Activated CD8-positive, alpha-beta memory T cell treated with anti-CD3 and anti-CD28 coated beads for 1 hour (primary cell): ENCODE measurements around the gene ROPN1B.

Experiments used
- DNase-seq, 2 donors: peaks; one replicate each; pipeline ENCODE4 v3.0.0-alpha.2; 2020; ENCODE audit warnings: low read depth in 1 of 2; ENCODE audit errors: extremely low read depth in 1 of 2

The ROPN1B gene

DNA sequence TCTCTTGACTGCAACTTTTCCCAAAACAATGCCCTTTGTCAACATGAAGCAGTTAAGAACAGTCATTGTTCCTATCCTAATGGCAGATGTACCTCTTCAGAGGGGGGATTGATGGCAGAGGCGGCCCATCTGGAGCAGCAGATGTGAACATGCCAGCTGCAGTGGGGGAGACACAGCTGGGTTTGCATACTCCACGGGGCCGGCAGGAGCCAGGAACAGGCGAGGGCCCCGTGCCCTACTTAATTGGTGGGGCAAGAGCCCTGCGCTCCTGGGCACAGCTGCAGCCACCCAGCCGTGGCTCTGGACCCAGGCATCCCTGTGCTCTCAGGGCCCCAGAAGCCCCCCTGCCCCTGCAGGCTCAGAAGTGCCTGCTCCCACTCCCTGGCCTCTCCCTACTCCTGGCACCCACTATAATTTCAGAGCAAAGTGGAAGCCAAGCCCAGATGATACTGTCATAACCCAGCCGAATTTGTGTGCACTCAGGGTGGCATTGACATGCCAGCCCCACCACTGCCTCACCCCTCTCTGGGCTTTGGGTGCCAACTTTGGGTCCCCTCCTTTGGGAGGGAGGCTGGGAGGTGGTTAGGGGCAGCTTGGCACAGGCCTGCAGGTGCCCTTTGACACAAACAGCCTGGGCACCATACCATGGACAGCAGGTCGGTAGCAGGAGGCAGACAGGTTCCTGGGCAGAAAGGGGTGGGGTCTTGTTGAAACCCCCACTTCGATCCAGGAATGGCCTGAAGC is 34.6 kb downstream of the ROPN1B start:
- no peak for DNase-seq

DNA sequence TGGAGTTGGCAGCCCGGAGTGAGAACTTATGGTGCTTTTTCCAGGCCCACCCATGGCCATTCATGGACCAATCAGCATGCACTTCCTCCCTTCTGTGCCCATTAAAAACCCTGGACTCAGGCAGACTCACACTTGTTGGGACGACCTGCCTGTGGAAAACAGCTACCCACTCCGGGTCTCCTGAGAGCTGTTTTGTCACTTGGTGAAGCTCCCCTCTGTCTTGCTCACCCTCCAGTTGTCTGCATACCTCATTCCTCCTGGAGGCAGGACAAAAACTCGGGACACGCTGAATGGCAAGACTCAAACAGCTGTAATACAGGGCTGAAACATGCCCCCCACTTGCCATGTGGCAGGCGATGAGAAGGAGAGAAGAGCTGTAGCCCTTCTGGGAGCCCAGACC is 35.2 kb downstream of the ROPN1B start:
- DNase-seq, result no peak

DNA sequence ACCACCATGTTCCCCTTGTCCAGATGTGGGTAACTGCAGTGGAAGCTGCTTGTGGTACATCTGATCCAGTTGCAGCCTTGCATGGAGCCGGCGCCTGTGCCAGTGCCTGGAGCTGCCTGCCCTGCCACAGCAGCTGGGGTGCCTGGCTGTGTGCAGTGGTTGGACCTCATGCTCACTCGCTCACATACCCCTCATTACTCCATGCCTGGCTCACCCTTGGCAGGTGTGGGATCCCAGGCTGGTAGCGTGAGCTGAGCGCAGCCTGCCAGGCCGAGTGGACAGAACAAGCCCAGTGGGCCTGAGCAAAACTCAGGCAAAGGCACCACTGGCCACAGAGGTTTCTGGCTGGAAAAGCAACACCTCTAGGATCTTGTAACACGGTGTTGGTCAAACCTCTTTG is 35.7 kb downstream of the ROPN1B start:
- DNase-seq, result no peak

DNA sequence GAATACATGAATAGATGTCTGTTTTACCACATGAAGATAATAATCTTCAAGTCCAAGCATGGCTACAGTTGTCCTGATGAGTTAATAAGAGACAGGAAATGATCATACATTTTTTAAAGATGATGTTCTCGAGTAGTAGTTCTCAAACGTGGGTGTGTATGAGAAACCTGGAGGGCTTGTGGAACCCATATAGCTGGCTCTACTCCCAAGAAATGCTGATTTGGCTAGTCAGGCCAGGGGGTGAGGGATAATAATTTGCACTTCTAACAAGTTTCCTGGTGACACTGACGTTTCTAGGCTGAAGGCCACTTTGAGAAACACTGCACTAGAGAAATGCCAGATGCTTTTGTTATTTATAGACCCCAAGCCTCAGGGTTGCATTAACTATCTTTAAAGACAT is 37.0 kb downstream of the ROPN1B start:
- DNase-seq, result no peak

DNA sequence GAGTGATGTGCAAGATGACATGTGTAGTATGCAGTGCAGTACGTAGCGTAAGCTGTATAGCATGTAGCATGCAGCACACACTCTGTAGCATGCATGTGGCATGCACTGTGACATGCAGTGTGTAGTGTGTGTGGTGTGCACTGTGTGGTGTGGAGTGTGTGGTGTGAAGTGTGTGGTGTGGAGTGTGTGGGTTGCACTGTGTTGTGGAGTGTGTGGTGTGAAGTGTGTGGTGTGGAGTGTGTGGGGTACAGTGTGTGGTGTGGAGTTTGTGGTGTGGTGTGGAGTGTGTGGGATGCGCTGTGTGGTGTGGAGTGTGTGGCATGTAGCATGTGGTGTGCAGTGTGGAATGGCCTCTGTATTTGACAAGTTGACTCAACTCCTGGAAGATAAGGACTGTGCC is 39.2 kb downstream of the ROPN1B start:
- DNase-seq, result no peak

DNA sequence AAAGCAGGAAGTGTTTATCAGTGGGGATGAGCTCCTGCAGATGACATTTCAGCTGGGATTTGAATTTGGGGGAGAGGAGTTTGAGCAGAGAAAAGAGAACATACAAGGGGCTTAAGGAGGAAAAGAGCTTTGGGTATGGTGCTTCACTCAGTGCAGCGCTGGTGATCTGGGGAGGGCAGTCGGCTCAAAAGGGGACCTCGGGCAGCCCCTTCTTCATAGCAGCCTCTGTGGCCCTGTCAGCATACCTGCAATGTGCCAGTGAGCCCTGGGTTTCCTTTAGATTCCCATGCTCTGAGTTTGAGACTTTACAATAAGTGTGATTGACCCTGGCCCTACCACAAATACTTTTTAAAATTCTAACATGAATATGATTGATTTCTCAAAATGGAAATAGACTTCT is 40.2 kb downstream of the ROPN1B start:
- no peak for DNase-seq

DNA sequence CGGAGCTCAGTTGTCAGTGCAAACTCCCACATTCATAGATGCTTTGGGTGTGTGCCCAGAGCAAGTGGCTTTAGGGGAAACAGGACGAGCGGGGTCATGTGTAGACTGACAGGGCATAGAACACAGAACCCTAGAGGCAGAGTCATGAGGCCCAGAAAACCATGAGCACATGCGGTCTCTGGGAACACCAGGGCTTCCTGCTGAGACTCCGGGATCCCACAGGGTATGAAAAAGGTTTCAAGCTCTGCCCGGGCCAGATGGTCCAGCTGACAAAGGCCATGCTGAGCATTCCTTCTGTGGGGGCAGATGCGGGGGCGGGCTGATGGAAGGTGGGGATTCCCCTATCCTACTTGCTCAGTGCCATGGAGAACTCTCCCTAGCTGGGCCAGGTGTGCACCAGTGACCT is 44.8 kb downstream of the ROPN1B start:
- no peak for DNase-seq

DNA sequence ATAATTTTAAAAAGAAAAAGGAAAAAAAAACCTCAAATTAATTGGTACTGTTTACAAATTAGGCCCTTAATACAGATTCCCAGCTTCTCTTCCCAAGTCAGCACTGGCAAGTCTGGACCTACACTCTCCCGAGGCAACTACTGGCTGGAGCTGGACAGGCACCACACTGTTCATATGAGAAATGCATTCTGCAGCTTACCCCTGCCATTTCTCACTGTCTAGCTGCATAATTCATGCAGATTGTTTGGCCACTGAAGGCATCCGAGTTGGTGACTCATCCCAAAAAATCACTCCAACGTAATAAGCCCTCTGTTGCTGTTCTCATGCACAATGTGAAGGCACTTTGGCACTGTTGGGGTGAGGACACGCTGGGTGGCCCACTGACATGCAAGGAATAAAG is 45.3 kb downstream of the ROPN1B start:
- no peak for DNase-seq

DNA sequence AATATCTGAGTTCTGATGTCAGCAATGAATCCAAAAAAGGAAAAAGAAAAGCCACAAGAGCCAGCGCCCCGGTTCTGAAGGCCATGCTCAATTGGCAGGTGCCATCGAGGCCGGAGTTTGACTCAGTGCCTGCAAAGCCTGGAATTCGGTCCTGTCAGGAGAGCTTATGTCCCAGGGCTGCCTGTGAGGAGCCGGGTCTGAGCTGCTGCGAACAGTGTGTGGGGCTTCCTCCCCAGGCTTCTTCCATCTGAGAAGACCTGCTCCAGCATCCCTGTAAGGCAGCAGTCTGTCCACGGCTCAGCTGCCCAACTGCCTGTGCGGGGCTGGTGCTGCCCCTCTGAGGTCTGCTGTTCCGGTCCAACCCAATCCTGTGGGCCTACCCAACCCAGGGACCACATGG is 46.1 kb downstream of the ROPN1B start:
- DNase-seq, result no peak

DNA sequence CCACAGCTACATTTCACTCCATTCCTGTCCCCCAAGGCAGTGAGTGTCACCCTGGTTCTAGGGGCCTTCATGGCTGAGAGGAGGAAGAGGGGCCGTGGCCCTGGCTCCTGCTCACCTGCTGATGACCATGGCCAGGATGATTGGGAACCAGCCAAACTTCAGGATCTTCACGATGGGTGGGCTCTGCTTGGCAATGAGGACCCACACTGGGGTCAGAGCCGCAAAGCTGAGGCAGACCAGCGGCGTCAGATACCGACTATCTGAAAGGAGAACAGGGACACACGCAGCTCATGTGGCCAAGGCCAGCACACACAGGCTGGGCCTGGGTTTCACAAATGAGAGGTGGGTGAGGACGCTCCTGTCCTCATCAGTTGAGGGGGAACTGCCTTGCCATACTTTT is 47.6 kb downstream of the ROPN1B start:
- no peak for DNase-seq

DNA sequence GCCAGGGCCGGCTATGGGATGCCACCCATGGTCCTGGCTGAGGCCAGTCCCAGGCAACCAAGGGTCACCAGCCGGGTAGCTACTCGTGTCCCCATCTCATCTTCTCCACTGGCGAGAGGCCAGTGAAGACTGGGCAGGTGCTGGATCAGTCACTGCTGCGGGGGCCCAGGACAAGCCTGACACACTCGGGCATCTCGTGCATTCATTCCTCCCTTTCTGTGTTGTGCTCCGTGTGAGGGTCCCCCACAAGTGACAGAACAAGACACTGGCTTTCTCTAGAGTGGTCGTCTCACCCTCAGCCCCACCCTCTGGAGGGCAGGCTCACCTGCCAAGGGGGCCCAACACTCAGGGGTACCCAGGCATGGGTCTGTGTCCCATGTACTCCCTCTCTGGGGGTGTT is 48.4 kb downstream of the ROPN1B start:
- DNase-seq, result no peak

DNA sequence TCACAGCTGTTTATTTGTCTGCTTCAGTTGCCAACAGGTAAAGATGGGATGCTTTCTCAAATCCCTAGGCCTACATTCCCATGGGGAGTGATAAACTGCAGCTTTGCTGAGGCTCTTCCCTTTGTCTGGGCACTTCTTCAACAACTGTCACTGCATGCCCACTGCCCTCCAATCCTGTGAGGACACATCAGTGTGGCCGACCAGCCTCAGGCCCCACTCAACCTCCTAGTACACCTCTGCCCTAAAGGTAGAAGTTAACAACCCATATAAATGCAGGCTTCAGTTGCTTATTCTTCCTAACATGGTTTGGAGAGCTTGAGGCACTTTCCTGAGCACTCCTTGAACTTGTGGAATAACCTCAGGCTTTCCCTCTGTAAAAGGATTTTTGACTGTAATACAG is 49.6 kb downstream of the ROPN1B start:
- no peak for DNase-seq

DNA sequence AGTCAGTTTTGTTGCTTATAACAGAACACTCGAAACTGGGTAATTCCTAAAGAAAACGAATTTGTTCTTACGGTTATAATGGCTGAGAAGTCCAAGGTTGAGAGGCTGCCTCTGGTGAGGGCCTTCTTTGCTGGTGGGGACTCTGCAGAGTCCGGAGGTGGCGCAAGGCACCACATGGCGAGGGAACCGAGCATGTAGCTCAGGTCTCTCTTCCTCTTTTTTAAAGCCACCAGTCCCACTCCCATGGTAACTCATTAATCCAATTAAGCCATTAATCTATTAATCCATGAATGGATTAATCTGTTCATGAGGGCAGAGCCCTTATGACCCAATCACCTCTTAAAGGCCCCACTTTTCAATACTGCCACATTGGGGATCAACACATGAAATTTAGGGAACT is 50.0 kb downstream of the ROPN1B start:
- DNase-seq, result no peak

DNA sequence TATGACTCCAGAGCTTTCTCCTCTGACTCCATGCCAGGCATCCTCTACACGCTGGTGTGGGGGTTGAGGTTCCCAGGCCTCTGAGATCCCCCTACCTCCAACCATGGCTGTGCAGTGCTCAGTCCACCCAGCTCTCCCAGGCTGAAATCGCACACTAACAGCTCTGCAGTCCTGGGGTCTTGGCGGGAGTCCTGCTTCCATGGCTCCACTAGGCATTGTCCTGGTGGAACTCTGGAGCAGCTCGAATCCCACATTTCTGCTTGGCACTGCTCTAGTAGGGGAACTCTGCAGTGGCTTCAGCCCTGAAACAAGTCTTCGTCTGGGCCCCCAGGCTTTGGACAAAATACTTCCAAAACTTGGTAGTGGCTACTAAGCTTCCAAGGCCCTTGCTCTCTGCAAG is 50.7 kb downstream of the ROPN1B start:
- DNase-seq, result no peak

DNA sequence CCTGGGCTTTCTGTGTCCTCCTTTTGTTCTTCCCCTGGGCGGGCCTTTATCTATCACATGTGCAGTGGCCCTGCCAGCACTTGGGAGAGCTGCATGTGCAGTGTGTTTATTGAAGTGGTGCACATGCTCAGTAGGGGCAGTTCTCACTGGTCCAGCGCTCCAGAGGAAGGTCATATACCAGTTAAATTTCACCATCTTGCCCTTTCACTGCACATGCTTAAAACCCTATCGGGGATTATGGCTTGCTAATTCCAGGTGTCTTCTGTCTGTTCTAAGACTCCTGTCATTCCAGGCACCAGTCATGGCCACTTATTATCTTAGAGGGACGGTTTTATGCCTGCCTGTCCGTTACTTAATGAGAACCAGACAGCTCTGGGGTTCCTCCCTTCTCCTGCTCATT is 52.2 kb downstream of the ROPN1B start:
- DNase-seq, result no peak

DNA sequence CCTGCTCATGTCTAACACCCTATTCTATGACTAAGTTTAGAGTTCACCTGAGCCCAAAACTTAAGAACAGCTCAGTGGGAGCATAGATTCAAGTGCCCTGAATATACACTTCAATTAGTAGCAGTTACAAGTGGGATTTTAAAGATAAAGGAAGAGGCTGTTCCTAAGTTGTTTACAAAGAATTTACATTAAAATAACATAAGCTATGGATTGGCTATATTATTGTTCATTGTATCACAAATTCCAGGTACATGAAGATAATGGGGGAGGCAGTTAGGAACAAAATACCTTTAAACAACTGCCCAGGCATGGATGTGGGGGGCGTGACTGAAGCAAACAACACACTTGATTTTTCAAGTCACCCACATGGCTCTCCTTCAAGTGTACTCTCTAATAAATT is 52.7 kb downstream of the ROPN1B start:
- no peak for DNase-seq

DNA sequence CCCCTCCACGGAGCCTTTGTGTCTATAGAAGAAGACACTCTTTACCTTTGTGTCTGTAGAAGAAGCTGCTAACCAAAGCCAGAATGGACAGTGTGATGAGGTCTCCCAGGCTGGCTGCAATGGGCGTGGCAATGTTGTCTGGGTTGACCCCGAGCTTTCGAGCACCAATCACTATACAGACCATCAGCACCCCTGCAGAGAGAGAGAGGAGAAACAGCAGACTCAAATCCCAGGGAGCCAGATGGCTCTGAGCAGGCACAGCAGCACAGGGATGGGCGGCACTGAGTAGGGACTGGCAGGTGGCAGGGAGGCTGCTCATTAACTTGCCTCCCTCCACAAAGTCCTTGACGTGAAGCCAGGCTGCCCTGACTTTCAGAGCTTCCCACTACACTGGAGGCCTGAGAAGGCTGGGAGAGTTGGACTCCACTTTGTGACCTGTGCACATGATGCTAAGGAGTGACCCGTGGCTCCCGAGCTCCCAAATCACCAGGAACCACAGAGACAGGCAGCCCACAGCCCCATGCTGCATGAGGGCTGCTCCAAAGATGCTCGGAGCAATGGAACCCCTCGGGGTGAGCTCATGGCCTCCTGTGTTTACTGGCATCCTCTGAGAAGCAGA is 53.9 kb downstream of the ROPN1B start:
- no peak for DNase-seq

DNA sequence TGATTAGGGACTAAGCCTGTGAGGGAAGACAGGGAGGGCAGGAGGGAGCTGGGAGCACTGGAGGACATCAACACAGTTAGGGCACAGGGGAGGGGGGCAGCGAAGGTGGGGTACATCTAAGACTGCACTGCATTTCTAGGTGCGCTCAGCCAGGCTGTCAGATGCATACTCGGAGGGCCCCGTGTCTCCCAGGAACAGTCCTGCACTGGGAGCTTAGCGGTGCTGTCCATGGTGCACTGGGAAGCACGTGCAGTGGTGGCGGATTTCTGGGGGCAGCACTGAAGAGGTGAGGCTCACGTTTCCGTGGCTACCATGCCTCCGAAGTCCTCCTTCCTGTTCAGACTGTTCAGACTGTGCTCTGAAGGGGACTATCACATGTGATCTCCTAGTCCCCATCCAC is 54.4 kb downstream of the ROPN1B start:
- DNase-seq, result no peak

DNA sequence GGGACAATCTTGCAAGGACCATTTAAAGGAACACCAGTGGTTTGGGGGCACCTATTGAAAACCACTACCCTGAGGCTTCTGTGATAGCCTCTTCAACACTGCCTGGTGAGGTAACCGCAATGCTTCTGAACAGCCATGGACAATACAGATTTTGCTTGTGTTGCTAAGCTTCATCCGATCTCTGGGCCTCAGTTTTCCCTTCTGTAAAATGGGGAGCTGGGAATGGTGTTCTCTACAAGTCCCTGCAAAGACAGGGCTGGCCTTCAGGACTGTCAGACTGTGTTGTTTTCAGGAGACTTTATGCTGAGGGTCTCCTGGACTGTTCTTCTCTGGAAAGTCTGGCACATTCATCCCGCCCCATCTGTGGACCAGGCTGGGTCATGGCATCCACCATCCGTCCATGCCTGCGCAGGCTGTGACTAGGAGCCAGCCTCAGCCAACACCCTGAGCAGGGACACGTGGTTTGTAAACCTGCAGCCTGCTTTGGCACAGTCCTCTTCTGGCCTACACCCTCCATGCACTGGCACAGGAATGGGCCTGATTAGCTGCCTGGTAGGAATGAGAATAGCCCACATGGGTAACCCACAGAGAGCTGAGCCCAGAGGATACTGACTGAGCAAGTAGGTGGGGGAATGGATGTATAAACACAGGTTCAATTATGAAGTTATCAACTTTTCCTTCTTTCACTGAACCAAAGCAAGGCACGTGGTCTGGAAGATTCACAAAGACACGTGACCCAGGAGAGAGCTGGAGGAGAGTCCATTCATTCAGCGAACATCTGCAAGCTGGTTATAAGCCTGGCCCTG is 55.3 kb downstream of the ROPN1B start:
- no peak for DNase-seq

DNA sequence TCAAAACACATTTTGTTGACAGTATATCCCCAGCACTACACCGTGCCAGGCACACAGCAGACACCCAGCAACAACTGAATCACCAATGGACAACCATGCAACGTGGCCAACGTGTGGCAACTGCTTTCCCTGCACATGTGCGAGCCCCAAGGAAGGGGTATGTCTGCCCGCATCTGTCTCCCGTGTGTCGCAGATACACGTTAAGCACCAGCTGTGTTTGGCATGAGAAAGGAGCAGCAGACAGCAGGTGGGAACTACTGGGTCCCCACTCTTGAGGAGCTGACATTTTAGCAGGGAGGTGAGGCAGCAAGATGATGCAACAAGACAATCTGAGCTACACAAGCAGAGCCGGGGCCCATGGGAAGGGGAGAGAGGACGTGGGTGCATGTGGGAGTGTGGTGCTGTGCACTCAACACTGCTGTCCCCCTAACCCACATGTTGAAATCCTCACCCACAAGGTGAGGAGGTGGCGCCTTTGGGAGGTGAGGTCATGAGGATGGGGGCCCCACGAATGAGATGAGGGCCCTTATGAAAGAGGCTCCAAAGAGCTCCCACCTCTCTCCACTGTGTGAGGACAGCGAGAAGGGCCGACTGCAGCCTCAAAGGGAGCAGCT is 56.2 kb downstream of the ROPN1B start:
- DNase-seq, result no peak

DNA sequence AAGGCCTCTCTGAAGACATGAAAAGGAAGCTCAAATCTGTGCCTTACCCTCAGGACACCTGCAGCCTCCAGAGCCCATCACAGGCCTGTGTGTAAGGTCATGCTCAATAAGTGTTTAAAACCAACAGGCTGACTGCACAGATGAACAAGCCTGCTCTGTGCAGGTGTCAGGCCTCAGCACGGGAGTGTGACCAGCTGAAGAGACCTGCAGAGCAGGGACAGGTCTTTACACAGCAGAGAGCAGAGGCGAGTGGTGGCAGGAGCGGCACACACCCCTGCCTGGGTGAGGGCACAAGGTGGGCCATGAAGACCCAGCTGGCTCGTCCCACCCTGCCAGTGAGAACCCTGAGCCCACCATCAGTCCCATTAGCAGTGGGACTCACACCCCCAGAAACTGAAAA is 56.9 kb downstream of the ROPN1B start:
- no peak for DNase-seq

DNA sequence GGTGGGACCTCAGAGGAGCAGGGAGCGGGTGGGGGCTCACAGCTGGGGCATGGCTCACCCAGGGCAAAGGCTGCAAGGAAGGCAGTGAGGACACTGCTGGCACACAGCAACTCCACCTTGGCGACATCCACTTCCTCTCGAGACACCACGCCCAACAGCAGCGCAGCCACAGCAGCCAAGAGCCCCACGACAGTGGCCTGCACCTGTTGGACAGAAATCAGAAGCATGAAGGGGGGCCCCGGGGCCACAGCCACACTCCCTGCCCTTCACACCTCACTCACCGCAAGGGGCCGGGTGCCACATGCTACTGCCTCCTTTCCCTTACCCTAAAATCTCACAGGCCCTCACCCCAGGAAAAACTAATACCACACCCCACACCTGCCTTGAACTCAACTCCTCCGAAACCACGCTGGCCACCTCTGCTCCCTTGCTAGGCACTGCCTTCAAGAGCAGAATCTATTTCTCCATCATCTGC is 57.3 kb downstream of the ROPN1B start:
- no peak for DNase-seq
